GM12865 (cell line): Measurements from ENCODE around the gene IL2RA.

Source experiments
- DNase-seq: peaks from one replicate; pipeline ENCODE4 v3.0.0; 2010; ENCODE audit warnings: low read depth
- H3K4me3 ChIP-seq: 2 replicates; pipeline ENCODE4 v1.5.1; 2011; ENCODE audit warnings: mild to moderate bottlenecking, low read depth, low read length, control low read depth
- TF ChIP-seq, protein P1 (sequence below): IDR thresholded peaks from 2 replicates; pipeline ENCODE4 v1.5.1; 2011; ENCODE audit warnings: low read length, control low read depth, low read depth, inconsistent platforms; ENCODE audit not compliant: insufficient read depth; ENCODE audit errors: missing control alignments

The IL2RA gene

GRCh38 chr10:6012121-6012905 is 49.9 kb downstream of the IL2RA start:
- no peak for DNase-seq
- TF ChIP-seq, protein P1, sequence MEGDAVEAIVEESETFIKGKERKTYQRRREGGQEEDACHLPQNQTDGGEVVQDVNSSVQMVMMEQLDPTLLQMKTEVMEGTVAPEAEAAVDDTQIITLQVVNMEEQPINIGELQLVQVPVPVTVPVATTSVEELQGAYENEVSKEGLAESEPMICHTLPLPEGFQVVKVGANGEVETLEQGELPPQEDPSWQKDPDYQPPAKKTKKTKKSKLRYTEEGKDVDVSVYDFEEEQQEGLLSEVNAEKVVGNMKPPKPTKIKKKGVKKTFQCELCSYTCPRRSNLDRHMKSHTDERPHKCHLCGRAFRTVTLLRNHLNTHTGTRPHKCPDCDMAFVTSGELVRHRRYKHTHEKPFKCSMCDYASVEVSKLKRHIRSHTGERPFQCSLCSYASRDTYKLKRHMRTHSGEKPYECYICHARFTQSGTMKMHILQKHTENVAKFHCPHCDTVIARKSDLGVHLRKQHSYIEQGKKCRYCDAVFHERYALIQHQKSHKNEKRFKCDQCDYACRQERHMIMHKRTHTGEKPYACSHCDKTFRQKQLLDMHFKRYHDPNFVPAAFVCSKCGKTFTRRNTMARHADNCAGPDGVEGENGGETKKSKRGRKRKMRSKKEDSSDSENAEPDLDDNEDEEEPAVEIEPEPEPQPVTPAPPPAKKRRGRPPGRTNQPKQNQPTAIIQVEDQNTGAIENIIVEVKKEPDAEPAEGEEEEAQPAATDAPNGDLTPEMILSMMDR: no peak

GRCh38 chr10:6011558-6011957 is 50.6 kb downstream of the IL2RA start:
- TF ChIP-seq, protein P1: no peak
- no peak overlapping the region for H3K4me3 ChIP-seq
- DNase-seq: no peak

More at GRCh38 chr10:6012121-6012905, 49.9 kb downstream of the IL2RA start:
- no peak overlapping the region for H3K4me3 ChIP-seq

DNA sequence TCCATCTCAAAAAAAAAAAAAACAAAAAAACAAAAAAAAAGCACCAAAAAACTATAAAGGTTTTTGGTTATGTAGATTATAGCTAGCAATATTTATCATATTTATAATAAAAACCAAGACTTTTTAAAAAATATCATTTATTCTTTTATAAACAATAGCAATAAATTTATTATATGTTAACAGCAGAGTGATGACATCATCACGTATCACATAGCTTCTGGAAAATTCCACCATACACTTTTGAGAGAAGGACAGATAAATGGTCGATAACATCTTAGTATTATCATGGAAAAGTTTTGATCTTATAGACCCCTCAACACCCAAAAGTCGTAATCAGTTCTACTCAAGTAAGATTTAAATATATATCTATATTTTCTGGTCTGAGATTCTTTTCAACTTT is 51.6 kb downstream of the IL2RA start:
- TF ChIP-seq, protein P1: no peak
- DNase-seq: no peak
- H3K4me3 ChIP-seq: no peak overlapping the region

DNA sequence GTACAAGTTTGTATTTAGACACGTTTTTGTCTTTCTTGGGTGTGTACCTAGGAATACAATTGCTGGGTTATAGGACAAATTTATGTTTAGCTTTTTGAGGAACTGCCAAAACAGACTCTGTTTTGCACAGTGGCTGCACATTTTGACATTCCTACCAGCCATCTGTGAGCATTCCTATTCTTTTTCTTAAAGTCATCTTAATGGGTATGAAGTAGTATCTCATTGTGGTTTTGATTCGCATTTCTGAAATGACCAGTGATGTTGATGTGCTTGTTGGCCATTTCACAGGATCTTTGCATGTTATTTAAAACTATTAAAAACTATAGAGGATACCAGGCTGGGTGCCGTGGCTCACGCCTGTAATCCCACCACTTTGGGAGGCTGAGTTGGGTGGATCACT is 52.2 kb downstream of the IL2RA start:
- TF ChIP-seq, protein P1: no peak
- H3K4me3 ChIP-seq: no peak overlapping the region
- no peak for DNase-seq

GRCh38 chr10:6009150-6009549 is 53.0 kb downstream of the IL2RA start:
- TF ChIP-seq, protein P1: no peak
- DNase-seq: peak; percentile 33

DNA sequence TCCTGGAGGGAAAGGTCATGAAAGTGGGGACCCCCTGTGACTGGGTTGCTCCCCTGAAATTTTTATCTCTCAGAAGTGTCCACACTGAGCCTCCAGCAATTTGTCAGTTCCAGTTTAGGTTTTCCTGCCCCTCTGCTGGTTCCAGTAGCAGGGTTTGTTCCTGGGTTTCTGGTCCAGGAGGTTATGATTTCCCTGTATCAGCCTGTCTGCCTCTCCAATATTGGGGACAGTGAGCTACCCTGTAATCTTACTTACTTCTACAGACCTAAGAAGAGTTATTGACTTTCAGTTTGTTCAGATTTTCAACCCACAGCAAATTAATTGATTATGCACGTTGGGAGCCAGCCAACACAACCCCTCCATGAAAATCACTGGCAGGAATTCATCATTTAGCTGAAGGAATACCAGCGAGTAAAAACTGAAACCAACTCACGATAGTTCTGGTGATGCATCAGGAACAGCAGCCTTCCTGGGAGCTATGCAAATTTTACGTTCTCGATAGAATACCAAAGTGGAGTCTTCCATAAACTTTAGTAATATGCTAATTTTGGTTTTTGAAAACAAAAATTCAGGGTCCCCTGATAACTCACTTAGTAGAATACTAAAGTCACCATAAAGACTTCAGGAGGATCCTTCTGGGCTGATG is 53.5 kb downstream of the IL2RA start:
- TF ChIP-seq, protein P1: no peak
- no peak for DNase-seq

More at GRCh38 chr10:6009150-6009549, 53.0 kb downstream of the IL2RA start:
- H3K4me3 ChIP-seq: no peak overlapping the region

GRCh38 chr10:6006991-6007390 is 55.2 kb downstream of the IL2RA start:
- no peak overlapping the region for H3K4me3 ChIP-seq
- TF ChIP-seq, protein P1: no peak
- no peak for DNase-seq

More for the DNA sequence above, 53.5 kb downstream of the IL2RA start:
- no peak overlapping the region; the same call in 1 of the 2 replicates for H3K4me3 ChIP-seq
